Measurements from ENCODE around the gene GXYLT2. TPM values are rescaled to one million over a fixed set of nuclear protein-coding genes. Genes with fewer than 3 reads are reported as not detected.

The GXYLT2 gene
- polyA plus RNA-seq, 1 donor: 3.1 TPM

GRCh38 chr3:72860846-72861245, 27.0 kb upstream of the GXYLT2 start:
- Histone ChIP-seq H3K4me1 (ENCODE audit: control insufficient read depth, insufficient read depth, low read length) (no peaks in the 10 kb centered on the region), H3K36me3 (ENCODE audit: control insufficient read depth, insufficient read depth, low read length) (no peaks in the 10 kb centered on the region), H3K27me3 (ENCODE audit: control insufficient read depth, insufficient read depth, low read length) (no peaks in the 10 kb centered on the region), H3K4me3 (ENCODE audit: low read length) (no peak overlapping the region), H3K27ac (ENCODE audit: low read length) (no peak overlapping the region), H3K9me3 (ENCODE audit: control insufficient read depth, low read depth, low read length) (no peaks in the 10 kb centered on the region)
- no peak for DNase-seq
- 83% methylated on average over 1 of the region's 1 CpG for WGBS (ENCODE audit: insufficient coverage, low lambda C conversion rate)

- no peaks in the 10 kb centered on the region for H3K36me3 ChIP-seq (ENCODE audit: control insufficient read depth, insufficient read depth, low read length)
Measured at GRCh38 chr3:72862314-72863090, 25.3 kb upstream of the GXYLT2 start.

GRCh38 chr3:72872183-72872582, 15.7 kb upstream of the GXYLT2 start:
- Histone ChIP-seq H3K27me3 (ENCODE audit: control insufficient read depth, insufficient read depth, low read length) (no peaks in the 10 kb centered on the region), H3K36me3 (ENCODE audit: control insufficient read depth, insufficient read depth, low read length) (no peaks in the 10 kb centered on the region), H3K27ac (ENCODE audit: low read length) (no peak overlapping the region), H3K4me1 (ENCODE audit: control insufficient read depth, insufficient read depth, low read length) (no peaks in the 10 kb centered on the region), H3K9me3 (ENCODE audit: control insufficient read depth, low read depth, low read length) (no peaks in the 10 kb centered on the region), H3K4me3 (ENCODE audit: low read length) (no peak overlapping the region)
- no peak for DNase-seq
- 100% methylated on average over 1 of the region's 5 CpGs for WGBS (ENCODE audit: insufficient coverage, low lambda C conversion rate)

More at GRCh38 chr3:72862314-72863090, 25.3 kb upstream of the GXYLT2 start:
- H3K9me3 ChIP-seq (ENCODE audit: control insufficient read depth, low read depth, low read length): no peaks in the 10 kb centered on the region
- WGBS (ENCODE audit: insufficient coverage, low lambda C conversion rate): 33% methylated on average over 1 of the region's 7 CpGs
- no peaks in the 10 kb centered on the region for H3K4me1 ChIP-seq (ENCODE audit: control insufficient read depth, insufficient read depth, low read length)
- H3K4me3 ChIP-seq (ENCODE audit: low read length): no peak overlapping the region
- DNase-seq: no peak
- H3K27ac ChIP-seq (ENCODE audit: low read length): no peak overlapping the region
- no peaks in the 10 kb centered on the region for H3K27me3 ChIP-seq (ENCODE audit: control insufficient read depth, insufficient read depth, low read length)

- H3K4me3 ChIP-seq (ENCODE audit: low read length): peak overlapping the region; percentile 40
- no peaks in the 10 kb centered on the region for H3K36me3 ChIP-seq (ENCODE audit: control insufficient read depth, insufficient read depth, low read length)
- WGBS (ENCODE audit: insufficient coverage, low lambda C conversion rate): 0% methylated on average over 3 of the region's 7 CpGs
- H3K27ac ChIP-seq (ENCODE audit: low read length): no peak overlapping the region
- peaks cover 4% of the 10 kb centered on the region for H3K9me3 ChIP-seq (ENCODE audit: control insufficient read depth, low read depth, low read length)
- H3K4me1 ChIP-seq (ENCODE audit: control insufficient read depth, insufficient read depth, low read length): peaks cover 9% of the 10 kb centered on the region
- H3K27me3 ChIP-seq (ENCODE audit: control insufficient read depth, insufficient read depth, low read length): peaks cover 2% of the 10 kb centered on the region
- peak in 1 of 2 donors; percentile 26 for DNase-seq
Measured at GRCh38 chr3:72887343-72887704, 522 bp upstream of the GXYLT2 start.

GRCh38 chr3:72888546-72889309, 882 bp downstream of the GXYLT2 start:
- DNase-seq: peak in 1 of 2 donors; percentile 35
- Histone ChIP-seq H3K36me3 (ENCODE audit: control insufficient read depth, insufficient read depth, low read length) (no peaks in the 10 kb centered on the region), H3K27me3 (ENCODE audit: control insufficient read depth, insufficient read depth, low read length) (peaks cover 2% of the 10 kb centered on the region), H3K27ac (ENCODE audit: low read length) (no peak overlapping the region), H3K9me3 (ENCODE audit: control insufficient read depth, low read depth, low read length) (no peaks in the 10 kb centered on the region), H3K4me1 (ENCODE audit: control insufficient read depth, insufficient read depth, low read length) (peaks cover 12% of the 10 kb centered on the region), H3K4me3 (ENCODE audit: low read length) (peak overlapping the region; percentile 28)
- 3% methylated on average over 7 of the region's 21 CpGs for WGBS (ENCODE audit: insufficient coverage, low lambda C conversion rate)

- 75% methylated on average over 1 of the region's 13 CpGs for WGBS (ENCODE audit: insufficient coverage, low lambda C conversion rate)
- DNase-seq: no peak
- Histone ChIP-seq H3K9me3 (ENCODE audit: control insufficient read depth, low read depth, low read length) (no peaks in the 10 kb centered on the region), H3K27me3 (ENCODE audit: control insufficient read depth, insufficient read depth, low read length) (peaks cover 2% of the 10 kb centered on the region), H3K4me1 (ENCODE audit: control insufficient read depth, insufficient read depth, low read length) (peaks cover 12% of the 10 kb centered on the region), H3K4me3 (ENCODE audit: low read length) (no peak overlapping the region), H3K36me3 (ENCODE audit: control insufficient read depth, insufficient read depth, low read length) (no peaks in the 10 kb centered on the region), H3K27ac (ENCODE audit: low read length) (no peak overlapping the region)
Measured at GRCh38 chr3:72889310-72890165, 1.7 kb downstream of the GXYLT2 start.

- peak in 1 of 2 donors; percentile 8 for DNase-seq
- Histone ChIP-seq H3K9me3 (ENCODE audit: control insufficient read depth, low read depth, low read length) (no peaks in the 10 kb centered on the region), H3K27me3 (ENCODE audit: control insufficient read depth, insufficient read depth, low read length) (peaks cover 2% of the 10 kb centered on the region), H3K36me3 (ENCODE audit: control insufficient read depth, insufficient read depth, low read length) (no peaks in the 10 kb centered on the region), H3K4me3 (ENCODE audit: low read length) (no peak overlapping the region), H3K27ac (ENCODE audit: low read length) (no peak overlapping the region), H3K4me1 (ENCODE audit: control insufficient read depth, insufficient read depth, low read length) (peaks cover 12% of the 10 kb centered on the region)
- 100% methylated on average over 1 of the region's 10 CpGs for WGBS (ENCODE audit: insufficient coverage, low lambda C conversion rate)
Measured at GRCh38 chr3:72890166-72890925, 2.5 kb downstream of the GXYLT2 start.

- 67% methylated on average over 2 of the region's 8 CpGs for WGBS (ENCODE audit: insufficient coverage, low lambda C conversion rate)
- H3K4me1 ChIP-seq (ENCODE audit: control insufficient read depth, insufficient read depth, low read length): peaks cover 12% of the 10 kb centered on the region
Measured at GRCh38 chr3:72891053-72891855, 3.4 kb downstream of the GXYLT2 start.

GRCh38 chr3:72892081-72892775, 4.4 kb downstream of the GXYLT2 start:
- Histone ChIP-seq H3K4me1 (ENCODE audit: control insufficient read depth, insufficient read depth, low read length) (peaks cover 18% of the 10 kb centered on the region), H3K36me3 (ENCODE audit: control insufficient read depth, insufficient read depth, low read length) (no peaks in the 10 kb centered on the region), H3K27ac (ENCODE audit: low read length) (no peak overlapping the region), H3K9me3 (ENCODE audit: control insufficient read depth, low read depth, low read length) (no peaks in the 10 kb centered on the region), H3K27me3 (ENCODE audit: control insufficient read depth, insufficient read depth, low read length) (no peaks in the 10 kb centered on the region), H3K4me3 (ENCODE audit: low read length) (no peak overlapping the region)
- DNase-seq: peak; percentile 37 to 57
- WGBS (ENCODE audit: insufficient coverage, low lambda C conversion rate): no CpG with 5 or more reads among the region's 4 CpGs

More at GRCh38 chr3:72891053-72891855, 3.4 kb downstream of the GXYLT2 start:
- DNase-seq: peak in 1 of 2 donors; percentile 25
- H3K27ac ChIP-seq (ENCODE audit: low read length): no peak overlapping the region
- no peak overlapping the region for H3K4me3 ChIP-seq (ENCODE audit: low read length)
- H3K27me3 ChIP-seq (ENCODE audit: control insufficient read depth, insufficient read depth, low read length): no peaks in the 10 kb centered on the region
- no peaks in the 10 kb centered on the region for H3K36me3 ChIP-seq (ENCODE audit: control insufficient read depth, insufficient read depth, low read length)
- H3K9me3 ChIP-seq (ENCODE audit: control insufficient read depth, low read depth, low read length): no peaks in the 10 kb centered on the region

All from large intestine (tissue), 3 donors.